GM12891 (cell line): ENCODE data around the gene GALT.

ENCODE experiments used
- POLR2A ChIP-seq: IDR thresholded peaks from 2 replicates; pipeline ENCODE4 v1.6.1; 2011; ENCODE audit warnings: low read depth, low read length, control low read depth
- POLR2AphosphoS5 ChIP-seq: IDR thresholded peaks from 2 replicates; pipeline ENCODE4 v1.6.1; 2011; ENCODE audit warnings: low read depth, low read length, control low read depth
- POU2F2 ChIP-seq: IDR thresholded peaks from 2 replicates; pipeline ENCODE4 v1.6.1; 2011; ENCODE audit warnings: low read depth, mild to moderate bottlenecking, control low read depth, low read length, moderate library complexity
- SPI1 ChIP-seq: IDR thresholded peaks from 2 replicates; pipeline ENCODE4 v1.6.1; 2011; ENCODE audit warnings: low read depth, low read length, control low read depth
- TAF1 ChIP-seq: IDR thresholded peaks from 2 replicates; pipeline ENCODE4 v1.6.1; 2011; ENCODE audit warnings: low read depth, low read length, control low read depth

DNA sequence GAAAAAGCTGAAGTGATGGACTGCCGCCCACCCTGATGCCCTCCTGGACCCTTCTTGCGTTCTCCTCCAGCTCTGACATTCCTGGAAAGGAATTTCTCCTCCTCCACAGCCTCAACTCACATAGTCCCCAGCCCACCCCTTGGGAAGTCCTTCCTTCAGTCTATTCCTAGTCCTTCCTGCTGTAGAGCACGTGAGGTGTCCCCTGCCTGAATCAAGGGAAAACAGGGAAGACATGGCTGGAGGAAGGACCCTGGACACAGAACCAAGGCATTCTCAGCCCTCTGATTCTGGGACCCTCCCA is 21.3 kb upstream of the GALT start:
- TF ChIP-seq POLR2AphosphoS5 (no peak), POLR2A (no peak), POU2F2 (no peak), TAF1 (no peak), SPI1 (no peak)
